Mucosa of rectum (tissue), 2 donors: ENCODE data around the gene TPM1.

Experiments used
- H3K27ac ChIP-seq, 2 donors: one replicate each; pipeline ENCODE4 v1.7.0; 2013; ENCODE audit warnings: inconsistent platforms in 2 of 2, low read depth in 2 of 2, low read length in 2 of 2
- H3K27me3 ChIP-seq, 2 donors: one replicate each; pipeline ENCODE4 v1.7.0; 2013; ENCODE audit warnings: low read length in 2 of 2; ENCODE audit not compliant: control insufficient read depth in 2 of 2, insufficient read depth in 2 of 2
- H3K36me3 ChIP-seq, 2 donors: one replicate each; pipeline ENCODE4 v1.7.0; 2013; ENCODE audit warnings: low read length in 2 of 2; ENCODE audit not compliant: control insufficient read depth in 2 of 2, insufficient read depth in 2 of 2
- H3K4me1 ChIP-seq, 2 donors: one replicate each; pipeline ENCODE4 v1.7.0; 2013; ENCODE audit warnings: low read length in 2 of 2, mild to moderate bottlenecking in 1 of 2; ENCODE audit not compliant: control insufficient read depth in 2 of 2, insufficient read depth in 2 of 2
- H3K4me3 ChIP-seq, 2 donors: one replicate each; pipeline ENCODE4 v1.7.0; 2013; ENCODE audit warnings: low read length in 2 of 2
- H3K9ac ChIP-seq, 2 donors: one replicate each; pipeline ENCODE4 v1.7.0; 2013; ENCODE audit warnings: low read length in 2 of 2, low read depth in 1 of 2, mild to moderate bottlenecking in 1 of 2
- H3K9me3 ChIP-seq, 2 donors: one replicate each; pipeline ENCODE4 v1.7.0; 2013; ENCODE audit warnings: low read length in 2 of 2; ENCODE audit not compliant: control insufficient read depth in 2 of 2
- donor health status: healthy.
- donor health status: Normal muscosa, but diverticular disease.

Gene TPM1

GRCh38 chr15:63072023-63072650 lies 29.6 kb downstream of the TPM1 start:
- H3K27me3 ChIP-seq = no peaks in the 10 kb centered on the region
- no peak overlapping the region for H3K4me3 ChIP-seq
- H3K9me3 ChIP-seq = no peaks in the 10 kb centered on the region
- H3K9ac ChIP-seq = no peak overlapping the region
- H3K4me1 ChIP-seq = no peaks in the 10 kb centered on the region
- no peak overlapping the region for H3K27ac ChIP-seq
- H3K36me3 ChIP-seq = peaks cover 30 to 35% of the 10 kb centered on the region in 2 donors

DNA sequence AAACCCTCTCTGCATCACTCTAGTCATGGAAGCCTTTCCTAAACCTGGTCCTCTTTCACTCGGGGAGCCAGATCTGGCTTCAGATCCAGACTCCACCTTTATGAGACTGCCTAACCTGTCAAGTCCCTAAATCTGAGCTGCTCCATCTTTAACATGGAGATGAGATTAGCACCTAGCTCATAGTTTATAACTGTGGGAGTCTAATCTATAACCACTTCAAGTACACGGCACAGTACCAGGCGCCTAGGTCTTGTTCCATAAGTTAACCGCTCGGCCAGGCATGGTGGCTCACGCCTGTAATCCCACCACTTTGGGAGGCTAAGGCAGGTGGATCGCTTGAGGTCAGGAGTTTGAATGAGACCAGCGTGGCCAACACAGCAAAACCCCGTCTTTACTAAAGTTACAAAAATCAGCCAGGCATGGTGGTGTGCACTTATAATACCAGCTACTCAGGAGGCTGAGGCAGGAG lies 30.3 kb downstream of the TPM1 start:
- Histone ChIP-seq H3K4me1 (no peaks in the 10 kb centered on the region), H3K36me3 (peaks cover 28% of the 10 kb centered on the region in 2 donors), H3K4me3 (no peak overlapping the region), H3K27me3 (no peaks in the 10 kb centered on the region), H3K9ac (no peak overlapping the region), H3K27ac (no peak overlapping the region), H3K9me3 (no peaks in the 10 kb centered on the region)

DNA sequence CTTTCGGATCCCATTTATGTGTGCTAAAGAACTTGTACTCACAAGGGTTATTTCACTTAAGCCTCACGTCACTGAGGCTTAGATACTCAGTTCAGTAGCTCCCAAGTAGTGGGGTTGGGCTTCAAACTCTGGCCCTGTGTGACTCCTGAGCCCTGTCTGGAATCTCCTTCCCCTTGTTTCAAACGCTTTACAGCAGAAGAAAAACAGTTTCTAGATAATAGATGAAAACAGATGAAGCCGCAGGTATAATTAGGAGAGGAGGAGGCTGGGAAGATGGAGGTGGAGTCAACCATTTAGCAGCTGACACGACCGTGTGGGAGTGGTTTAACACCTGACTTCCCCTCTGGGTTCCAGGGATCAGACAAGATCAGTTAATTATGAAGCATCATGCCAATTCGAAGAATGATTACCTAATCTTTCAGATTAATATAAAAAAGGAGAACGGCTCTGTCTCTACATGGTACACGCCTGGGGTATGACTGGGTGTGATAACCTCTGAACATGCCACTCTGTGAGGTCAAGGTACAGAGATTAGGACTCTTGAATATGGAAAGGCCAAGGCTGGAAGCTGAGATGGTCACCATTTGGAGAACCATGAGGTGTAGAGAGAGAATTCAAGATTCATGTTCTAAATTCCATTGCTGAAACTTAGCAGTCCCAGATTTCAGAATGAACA lies 31.1 kb downstream of the TPM1 start:
- Histone ChIP-seq H3K4me1 (no peaks in the 10 kb centered on the region), H3K36me3 (peaks cover 20% of the 10 kb centered on the region in 2 donors), H3K4me3 (no peak overlapping the region), H3K9ac (no peak overlapping the region), H3K27me3 (no peaks in the 10 kb centered on the region), H3K27ac (peak overlapping the region; percentile 11 to 32), H3K9me3 (no peaks in the 10 kb centered on the region)

- Histone ChIP-seq H3K4me1 (no peaks in the 10 kb centered on the region), H3K9me3 (no peaks in the 10 kb centered on the region), H3K9ac (no peak overlapping the region), H3K27ac (peak overlapping the region in 1 of 2 donors; percentile 0), H3K4me3 (no peak overlapping the region), H3K27me3 (no peaks in the 10 kb centered on the region), H3K36me3 (peaks cover 9 to 15% of the 10 kb centered on the region in 2 donors)
Measured at GRCh38 chr15:63075015-63075983, 32.8 kb downstream of the TPM1 start.

DNA sequence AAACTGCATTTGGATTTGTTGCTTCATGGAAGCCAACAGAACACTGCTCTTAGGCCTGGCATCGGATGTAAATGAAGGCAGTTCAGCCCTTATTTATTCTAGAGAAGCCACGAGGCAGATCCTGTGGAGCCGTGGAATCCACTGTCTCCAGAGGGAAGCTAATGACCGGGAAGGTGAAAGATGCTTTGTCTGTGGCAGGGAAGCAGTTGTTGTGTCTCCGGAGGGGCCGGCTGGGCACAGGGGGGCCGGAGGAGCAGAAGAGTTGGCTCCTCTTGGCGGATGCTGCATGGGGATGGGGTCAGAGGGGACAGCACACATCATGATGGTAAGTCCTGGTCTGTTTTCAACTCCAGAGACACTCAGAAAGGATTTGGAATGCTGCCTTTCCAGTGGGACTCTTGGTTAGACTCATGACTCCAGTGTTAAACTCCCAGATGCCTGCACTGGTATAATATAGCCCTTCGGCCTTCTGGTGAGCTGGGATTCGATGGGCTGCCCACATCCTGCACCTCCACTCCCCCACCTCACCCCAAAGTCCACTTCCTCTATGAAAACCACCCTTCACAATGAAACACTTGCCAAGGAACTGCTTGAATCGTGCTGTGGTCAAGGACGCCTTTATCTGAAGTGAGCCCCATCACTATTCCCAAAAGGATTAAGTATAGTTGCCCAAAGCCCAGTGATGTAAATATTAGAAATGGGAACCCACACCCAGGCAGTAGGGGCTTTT lies 33.6 kb downstream of the TPM1 start:
- Histone ChIP-seq H3K27me3 (no peaks in the 10 kb centered on the region), H3K36me3 (peaks cover 6 to 8% of the 10 kb centered on the region in 2 donors), H3K27ac (peak overlapping the region in 1 of 2 donors; percentile 0), H3K9ac (no peak overlapping the region), H3K4me1 (no peaks in the 10 kb centered on the region), H3K9me3 (no peaks in the 10 kb centered on the region), H3K4me3 (no peak overlapping the region)

GRCh38 chr15:63076714-63077046 lies 34.1 kb downstream of the TPM1 start:
- Histone ChIP-seq H3K36me3 (peaks cover under 1 to 4% of the 10 kb centered on the region in 2 donors), H3K27ac (no peak overlapping the region), H3K4me3 (no peak overlapping the region), H3K27me3 (no peaks in the 10 kb centered on the region), H3K4me1 (no peaks in the 10 kb centered on the region), H3K9me3 (no peaks in the 10 kb centered on the region), H3K9ac (no peak overlapping the region)

- no peaks in the 10 kb centered on the region for H3K4me1 ChIP-seq
- no peaks in the 10 kb centered on the region for H3K36me3 ChIP-seq
- H3K9ac ChIP-seq = no peak overlapping the region
- no peaks in the 10 kb centered on the region for H3K9me3 ChIP-seq
- H3K4me3 ChIP-seq = no peak overlapping the region
- H3K27me3 ChIP-seq = no peaks in the 10 kb centered on the region
- H3K27ac ChIP-seq = no peak overlapping the region
Measured at GRCh38 chr15:63077952-63078351, 35.4 kb downstream of the TPM1 start.

DNA sequence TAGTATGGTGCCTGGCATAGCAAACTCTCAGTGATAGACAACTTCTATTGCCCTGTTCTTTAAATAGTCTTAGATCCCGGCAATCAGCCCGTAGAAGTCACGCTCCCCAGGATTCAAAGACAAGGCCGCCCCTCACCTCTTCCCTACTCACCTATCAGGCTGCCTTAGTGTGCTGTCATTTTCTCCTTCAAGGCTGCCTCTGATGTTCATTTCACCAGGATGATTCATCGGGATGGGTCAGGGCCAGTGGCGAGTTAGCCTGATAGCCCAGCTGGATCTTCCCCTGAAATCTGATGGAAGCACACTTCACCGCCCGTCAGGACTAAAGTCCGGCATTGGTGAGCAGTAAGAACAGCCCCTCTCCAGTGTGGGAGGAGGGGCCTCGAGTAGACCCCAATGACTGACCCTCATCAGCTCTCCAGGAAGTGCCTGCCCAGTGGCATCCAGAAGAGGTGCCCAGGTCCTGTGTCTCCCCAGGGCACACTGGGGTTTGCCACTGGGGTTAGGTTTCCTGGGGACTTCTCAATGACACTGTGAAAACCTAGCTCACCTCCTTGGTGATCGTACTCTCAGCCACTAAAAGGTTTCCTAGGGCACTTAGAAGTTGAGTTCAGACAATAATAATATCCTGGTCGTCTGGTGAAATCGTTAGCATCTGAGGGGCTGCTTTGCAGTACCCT lies 37.5 kb downstream of the TPM1 start:
- no peak overlapping the region for H3K4me3 ChIP-seq
- H3K27me3 ChIP-seq = no peaks in the 10 kb centered on the region
- H3K9me3 ChIP-seq = no peaks in the 10 kb centered on the region
- H3K9ac ChIP-seq = no peak overlapping the region
- no peaks in the 10 kb centered on the region for H3K36me3 ChIP-seq
- no peak overlapping the region for H3K27ac ChIP-seq
- H3K4me1 ChIP-seq = no peaks in the 10 kb centered on the region

- Histone ChIP-seq H3K27me3 (no peaks in the 10 kb centered on the region), H3K4me1 (no peaks in the 10 kb centered on the region), H3K9ac (no peak overlapping the region), H3K9me3 (no peaks in the 10 kb centered on the region), H3K36me3 (no peaks in the 10 kb centered on the region), H3K27ac (no peak overlapping the region), H3K4me3 (no peak overlapping the region)
Measured at GRCh38 chr15:63080634-63081250, 38.2 kb downstream of the TPM1 start.
